Loucy (cell line): ENCODE data around the gene PDE10A.

Experiments
- H2AFZ ChIP-seq: fragments of 200-600 bp; sonication (generic); 2 replicates; pipeline ENCODE4 v1.6.0; 2016; ENCODE audit warnings: antibody characterized with exemption, mild to moderate bottlenecking, low read length, moderate library complexity
- H3F3A ChIP-seq: fragments of 200-600 bp; 2 replicates; pipeline ENCODE4 v1.6.0; 2016; ENCODE audit warnings: antibody characterized with exemption, low read depth, mild to moderate bottlenecking
- H3K27me3 ChIP-seq: fragments of 200-600 bp; sonication (generic); 2 replicates; pipeline ENCODE4 v1.6.1; 2014; ENCODE audit warnings: low read length, mild to moderate bottlenecking; ENCODE audit not compliant: insufficient read depth, poor library complexity, severe bottlenecking
- H3K36me3 ChIP-seq: fragments of 200-600 bp; sonication (generic); 2 replicates; pipeline ENCODE4 v1.6.1; 2016; ENCODE audit warnings: low read length; ENCODE audit not compliant: insufficient read depth
- H3K4me1 ChIP-seq: fragments of 200-600 bp; sonication (generic); 2 replicates; pipeline ENCODE4 v1.5.1; 2014; ENCODE audit warnings: low read length, mild to moderate bottlenecking; ENCODE audit not compliant: insufficient read depth, poor library complexity, severe bottlenecking
- H3K4me2 ChIP-seq: fragments of 200-600 bp; sonication (generic); 2 replicates; pipeline ENCODE4 v1.6.0; 2014; ENCODE audit warnings: antibody characterized with exemption, low read length, low read depth, mild to moderate bottlenecking; ENCODE audit not compliant: poor library complexity, severe bottlenecking
- H3K4me3 ChIP-seq: fragments of 200-600 bp; sonication (generic); 2 replicates; pipeline ENCODE4 v1.5.1; 2014; ENCODE audit warnings: low read length, mild to moderate bottlenecking, mixed read lengths; ENCODE audit not compliant: poor library complexity, severe bottlenecking
- H3K79me2 ChIP-seq: fragments of 200-600 bp; sonication (generic); 2 replicates; pipeline ENCODE4 v1.6.1; 2014; ENCODE audit warnings: low read length; ENCODE audit not compliant: insufficient read depth
- H3K9ac ChIP-seq: fragments of 200-600 bp; sonication (generic); 2 replicates; pipeline ENCODE4 v1.6.0; 2014; ENCODE audit warnings: mild to moderate bottlenecking, low read depth, low read length, moderate library complexity; ENCODE audit not compliant: poor library complexity, severe bottlenecking
- H3K9me2 ChIP-seq: fragments of 200-600 bp; sonication (generic); replicated peaks from 2 replicates; pipeline ENCODE4 v1.6.1; 2016; ENCODE audit warnings: low read depth, low read length, mixed read lengths
- H3K9me3 ChIP-seq: fragments of 200-600 bp; sonication (generic); 2 replicates; pipeline ENCODE4 v1.6.1; 2014; ENCODE audit warnings: mild to moderate bottlenecking, antibody characterized with exemption, low read length, low read depth; ENCODE audit not compliant: insufficient read depth
- H4K20me1 ChIP-seq: fragments of 200-600 bp; sonication (generic); 2 replicates; pipeline ENCODE4 v1.6.0; 2014; ENCODE audit warnings: antibody characterized with exemption, low read length, mild to moderate bottlenecking; ENCODE audit not compliant: insufficient read depth, poor library complexity, severe bottlenecking
- EZH2phosphoT487 ChIP-seq: fragments of 200-600 bp; IDR thresholded peaks from 2 replicates; pipeline ENCODE4 v1.6.1; 2018; ENCODE audit warnings: antibody characterized with exemption, mild to moderate bottlenecking, moderate library complexity, borderline replicate concordance
- TF ChIP-seq, protein P1 (sequence below): fragments of 200-600 bp; sonication (generic); conservative IDR thresholded peaks from 2 replicates; pipeline ENCODE4 v1.5.1; 2014; ENCODE audit warnings: mild to moderate bottlenecking, antibody characterized with exemption, low read length

Gene PDE10A

DNA sequence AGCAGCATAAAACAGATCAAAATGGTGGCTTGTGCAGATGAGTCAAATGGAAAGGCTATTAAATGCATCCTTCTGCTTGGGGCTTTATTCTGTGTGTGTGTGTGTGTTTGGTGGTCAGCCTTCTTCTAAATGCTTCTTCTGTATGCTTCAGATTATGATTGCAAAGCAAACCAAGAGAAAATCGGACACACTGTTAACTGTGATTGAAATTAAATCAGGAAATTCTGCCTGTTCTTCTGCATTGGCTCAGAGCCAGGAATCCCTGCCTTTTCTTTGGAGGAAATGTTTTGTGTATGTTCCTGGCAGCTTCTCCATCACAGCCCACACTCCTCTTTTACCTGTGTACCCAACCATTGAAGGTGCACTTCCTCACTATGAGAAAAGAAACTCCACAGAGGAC, 22.3 kb upstream of the PDE10A start:
- no peaks in the 10 kb centered on the region for H3K36me3 ChIP-seq
- H3K4me1 ChIP-seq, result no peaks in the 10 kb centered on the region
- H2AFZ ChIP-seq, result no peak overlapping the region
- TF ChIP-seq EZH2phosphoT487, result no peak
- TF ChIP-seq, protein P1, sequence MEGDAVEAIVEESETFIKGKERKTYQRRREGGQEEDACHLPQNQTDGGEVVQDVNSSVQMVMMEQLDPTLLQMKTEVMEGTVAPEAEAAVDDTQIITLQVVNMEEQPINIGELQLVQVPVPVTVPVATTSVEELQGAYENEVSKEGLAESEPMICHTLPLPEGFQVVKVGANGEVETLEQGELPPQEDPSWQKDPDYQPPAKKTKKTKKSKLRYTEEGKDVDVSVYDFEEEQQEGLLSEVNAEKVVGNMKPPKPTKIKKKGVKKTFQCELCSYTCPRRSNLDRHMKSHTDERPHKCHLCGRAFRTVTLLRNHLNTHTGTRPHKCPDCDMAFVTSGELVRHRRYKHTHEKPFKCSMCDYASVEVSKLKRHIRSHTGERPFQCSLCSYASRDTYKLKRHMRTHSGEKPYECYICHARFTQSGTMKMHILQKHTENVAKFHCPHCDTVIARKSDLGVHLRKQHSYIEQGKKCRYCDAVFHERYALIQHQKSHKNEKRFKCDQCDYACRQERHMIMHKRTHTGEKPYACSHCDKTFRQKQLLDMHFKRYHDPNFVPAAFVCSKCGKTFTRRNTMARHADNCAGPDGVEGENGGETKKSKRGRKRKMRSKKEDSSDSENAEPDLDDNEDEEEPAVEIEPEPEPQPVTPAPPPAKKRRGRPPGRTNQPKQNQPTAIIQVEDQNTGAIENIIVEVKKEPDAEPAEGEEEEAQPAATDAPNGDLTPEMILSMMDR, result no peak
- no peak overlapping the region for H3K4me2 ChIP-seq
- H3K27me3 ChIP-seq, result no peaks in the 10 kb centered on the region
- no peak overlapping the region for H3K4me3 ChIP-seq
- no peaks in the 10 kb centered on the region for H3K9me3 ChIP-seq
- no peaks in the 10 kb centered on the region for H3K79me2 ChIP-seq
- no peaks in the 10 kb centered on the region for H3F3A ChIP-seq
- no peaks in the 10 kb centered on the region for H3K9me2 ChIP-seq
- H4K20me1 ChIP-seq, result no peaks in the 10 kb centered on the region
- no peak overlapping the region for H3K9ac ChIP-seq

DNA sequence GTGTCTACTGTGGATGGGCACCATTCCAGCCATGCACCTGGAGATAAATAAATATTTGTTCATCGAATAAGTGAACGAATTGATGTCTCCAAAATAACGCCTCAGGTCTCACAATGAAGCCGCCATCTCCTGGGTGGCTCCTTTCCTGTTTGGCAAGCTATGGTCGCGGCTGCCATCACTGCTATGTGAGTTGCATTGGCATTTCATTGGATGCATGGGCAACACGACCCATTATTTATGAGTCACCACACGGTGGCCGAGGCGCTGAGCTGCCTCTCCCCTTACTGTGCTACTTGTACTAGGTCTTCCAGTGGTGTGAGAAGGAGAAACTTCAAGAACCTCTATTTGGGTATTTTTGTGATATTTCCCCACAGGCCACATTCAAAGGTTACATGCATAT, 21.3 kb upstream of the PDE10A start:
- no peaks in the 10 kb centered on the region for H3K9me3 ChIP-seq
- no peaks in the 10 kb centered on the region for H3K79me2 ChIP-seq
- H4K20me1 ChIP-seq, result no peaks in the 10 kb centered on the region
- no peak overlapping the region for H3K9ac ChIP-seq
- H3K4me3 ChIP-seq, result no peak overlapping the region
- no peaks in the 10 kb centered on the region for H3K27me3 ChIP-seq
- H3K4me1 ChIP-seq, result no peaks in the 10 kb centered on the region
- no peaks in the 10 kb centered on the region for H3F3A ChIP-seq
- TF ChIP-seq, protein P1, result no peak
- TF ChIP-seq EZH2phosphoT487, result no peak
- H3K4me2 ChIP-seq, result no peak overlapping the region
- H3K9me2 ChIP-seq, result no peaks in the 10 kb centered on the region
- H2AFZ ChIP-seq, result no peak overlapping the region
- H3K36me3 ChIP-seq, result no peaks in the 10 kb centered on the region

DNA sequence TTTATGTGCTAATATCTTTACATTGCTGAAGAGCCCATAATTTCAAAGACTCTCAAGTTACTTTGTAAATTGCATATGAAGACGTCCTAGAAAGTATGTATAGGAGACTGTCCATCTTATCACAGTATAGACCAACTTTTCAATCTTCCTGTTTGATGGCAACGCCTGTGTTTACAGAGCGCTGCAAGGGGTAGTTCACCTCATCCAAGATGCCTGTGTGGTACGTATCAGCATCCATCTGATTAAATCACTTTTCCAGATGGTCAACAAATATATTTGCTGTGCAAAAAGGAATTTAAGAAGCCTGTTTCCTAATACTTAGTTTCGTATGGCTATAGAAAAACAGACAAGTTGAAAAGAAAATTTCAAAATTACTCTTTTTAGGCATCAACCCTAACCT, 17.9 kb upstream of the PDE10A start:
- no peaks in the 10 kb centered on the region for H3F3A ChIP-seq
- no peaks in the 10 kb centered on the region for H4K20me1 ChIP-seq
- TF ChIP-seq, protein P1, result no peak
- no peak for TF ChIP-seq EZH2phosphoT487
- no peak overlapping the region for H3K4me2 ChIP-seq
- H3K9ac ChIP-seq, result no peak overlapping the region
- H3K36me3 ChIP-seq, result no peaks in the 10 kb centered on the region
- no peak overlapping the region for H3K4me3 ChIP-seq
- no peaks in the 10 kb centered on the region for H3K27me3 ChIP-seq
- H3K4me1 ChIP-seq, result no peaks in the 10 kb centered on the region
- H3K79me2 ChIP-seq, result no peaks in the 10 kb centered on the region
- no peaks in the 10 kb centered on the region for H3K9me3 ChIP-seq
- no peak overlapping the region for H2AFZ ChIP-seq
- H3K9me2 ChIP-seq, result no peaks in the 10 kb centered on the region
